NCI-H446 treated with DMSO at 0.1 percent for 48 hours (cell line): ENCODE measurements around the gene MET.
"Not testable (repeated sequence)": the region's sequence is repeated elsewhere in the genome, so short reads cannot be mapped to it uniquely, and the experiment has no call there.

Source experiments
- DNase-seq: peaks from one replicate; lab custom pipeline; 2025; lab: John Stamatoyannopoulos, UW

Gene MET

DNA sequence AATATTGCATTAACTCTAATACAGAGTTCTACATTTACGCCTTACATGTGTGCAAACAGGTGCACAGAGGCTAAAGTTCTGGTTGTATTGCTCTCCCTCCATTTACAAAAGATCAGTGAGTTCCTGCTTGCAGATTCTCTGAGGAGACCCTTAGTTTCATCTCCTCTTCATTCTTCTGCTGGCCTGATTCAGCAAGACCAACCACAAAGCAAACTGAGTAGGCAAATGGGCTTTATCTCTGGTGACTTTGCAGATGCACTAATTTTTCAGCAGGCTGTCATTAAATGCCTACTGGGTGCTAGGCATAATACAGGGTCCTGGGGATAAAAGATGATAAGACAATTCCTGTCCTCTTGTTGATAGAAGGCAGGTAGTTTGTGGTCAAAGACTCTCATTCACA is 56.4 kb downstream of the MET start:
- DNase-seq: no peak

- DNase-seq: no peak
These were observed 58.4 kb downstream of the MET start for GRCh38 chr7:116730097-116731022.

DNA sequence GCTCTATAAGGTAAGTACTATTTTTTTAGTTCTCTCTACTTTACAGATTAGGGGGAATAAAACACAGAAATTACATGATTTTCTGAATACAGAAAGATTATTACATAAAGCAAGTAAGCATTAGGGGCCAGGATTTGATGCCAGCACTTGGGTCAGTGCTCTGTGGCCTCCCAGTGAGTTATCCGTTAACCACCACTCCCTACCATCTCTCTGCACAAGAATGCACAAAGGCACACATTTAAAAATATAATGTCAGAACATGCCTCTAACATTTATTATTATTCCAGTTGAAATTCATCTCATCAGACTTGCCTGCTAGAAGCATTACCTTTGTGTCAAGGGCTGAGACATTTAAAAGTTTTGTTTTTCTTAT is 59.0 kb downstream of the MET start:
- DNase-seq: no peak

DNA sequence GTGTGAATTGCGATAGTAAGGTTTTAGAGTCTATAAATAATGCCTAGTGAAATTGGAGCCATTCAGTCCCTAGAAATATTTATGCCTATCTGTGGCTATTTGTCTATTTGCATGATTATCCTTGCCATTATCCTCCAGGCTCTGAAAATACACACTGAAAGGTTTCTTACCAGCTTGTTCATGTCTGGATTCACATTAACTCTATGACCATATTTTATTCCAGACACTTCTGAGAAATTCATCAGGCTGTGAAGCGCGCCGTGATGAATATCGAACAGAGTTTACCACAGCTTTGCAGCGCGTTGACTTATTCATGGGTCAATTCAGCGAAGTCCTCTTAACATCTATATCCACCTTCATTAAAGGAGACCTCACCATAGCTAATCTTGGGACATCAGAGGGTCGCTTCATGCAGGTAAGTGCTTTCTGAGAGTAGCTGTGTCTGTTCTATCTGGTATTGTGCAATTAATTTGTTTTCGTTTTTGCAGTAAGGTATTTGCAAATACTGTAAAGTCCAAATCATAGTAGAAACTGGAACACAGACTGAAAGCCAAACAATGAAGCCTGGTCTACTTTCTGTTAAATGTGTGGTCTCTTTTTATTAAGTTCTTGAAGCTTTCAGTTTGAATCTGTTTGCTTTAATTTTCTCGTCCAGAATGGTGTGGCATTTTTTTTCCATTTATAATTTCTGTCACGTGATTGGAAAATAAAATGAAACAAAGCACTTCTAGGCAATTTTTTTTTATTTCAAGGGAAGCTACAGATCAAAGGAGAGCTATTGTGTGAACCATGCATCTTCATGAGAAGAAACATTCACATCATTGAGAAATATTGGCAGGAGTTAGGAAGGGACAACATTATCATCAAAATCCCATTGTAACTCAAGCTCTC is 59.7 kb downstream of the MET start:
- DNase-seq: no peak

- no peak for DNase-seq
These were observed 61.0 kb downstream of the MET start for GRCh38 chr7:116732788-116733694.

GRCh38 chr7:116733924-116734580 is 62.1 kb downstream of the MET start:
- no peak for DNase-seq

- DNase-seq: no peak
These were observed 62.7 kb downstream of the MET start for GRCh38 chr7:116734710-116735109.

GRCh38 chr7:116736927-116737715 is 65.1 kb downstream of the MET start:
- no peak for DNase-seq

DNA sequence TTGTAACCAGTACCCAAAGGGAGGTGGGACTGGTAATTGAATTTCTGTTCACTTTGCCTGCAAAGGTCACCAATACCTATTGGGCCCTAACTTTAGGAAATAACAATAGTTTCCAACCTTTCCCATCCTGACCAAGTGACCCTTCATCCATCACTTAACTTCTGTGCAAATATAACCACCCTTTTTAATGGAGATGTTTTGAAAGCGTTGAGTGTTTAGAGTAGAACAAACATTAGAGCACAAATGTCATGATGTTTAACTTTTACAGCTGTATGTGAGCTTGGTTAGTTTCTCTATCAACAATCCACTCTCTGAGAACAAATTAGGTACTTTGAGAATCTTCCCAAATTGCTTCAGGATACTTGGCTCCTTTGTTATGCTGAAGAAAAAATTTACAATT is 66.4 kb downstream of the MET start:
- no peak for DNase-seq

GRCh38 chr7:116739307-116739706 is 67.3 kb downstream of the MET start:
- no peak for DNase-seq

DNA sequence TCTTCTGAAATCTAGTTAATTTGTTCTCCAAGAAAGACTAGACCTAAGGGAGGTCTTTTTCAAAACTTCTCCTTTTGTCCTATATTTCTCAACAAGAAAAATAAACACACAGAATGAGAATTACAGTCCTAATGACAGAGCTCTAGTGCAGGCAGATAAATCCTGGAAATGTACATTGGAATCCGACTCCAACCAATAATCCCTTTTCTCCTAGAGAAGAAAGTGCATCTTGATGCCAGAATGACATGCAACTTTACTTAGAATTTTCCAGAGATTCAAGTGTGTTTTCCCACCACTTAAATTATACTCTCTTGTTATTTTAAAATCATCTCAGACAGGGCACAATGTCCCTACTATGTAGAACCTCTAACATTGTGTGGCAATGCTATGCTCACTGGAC is 68.2 kb downstream of the MET start:
- no peak for DNase-seq

GRCh38 chr7:116740755-116741462 is 68.9 kb downstream of the MET start:
- DNase-seq: no peak

- no peak for DNase-seq
These were observed 69.8 kb downstream of the MET start for GRCh38 chr7:116741625-116742316.

GRCh38 chr7:116742641-116743040 is 70.6 kb downstream of the MET start:
- no peak for DNase-seq

GRCh38 chr7:116743835-116744234 is 71.8 kb downstream of the MET start:
- DNase-seq: not testable (repeated sequence)

DNA sequence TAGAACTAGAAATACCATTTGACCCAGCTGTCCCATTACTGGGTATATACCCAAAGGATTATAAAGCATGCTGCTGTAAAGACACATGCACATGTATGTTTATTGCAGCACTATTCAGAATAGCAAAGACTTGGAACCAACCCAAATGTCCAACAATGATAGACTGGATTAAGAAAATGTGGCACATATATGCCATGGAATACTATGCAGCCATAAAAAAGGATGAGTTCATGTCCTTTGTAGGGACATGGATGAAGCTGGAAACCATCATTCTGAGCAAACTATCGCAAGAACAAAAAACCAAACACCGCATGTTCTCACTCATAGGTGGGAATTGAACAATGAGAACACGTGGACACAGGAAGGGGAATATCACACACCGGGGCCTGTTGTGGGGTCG is 74.4 kb downstream of the MET start:
- not testable (repeated sequence) for DNase-seq

DNA sequence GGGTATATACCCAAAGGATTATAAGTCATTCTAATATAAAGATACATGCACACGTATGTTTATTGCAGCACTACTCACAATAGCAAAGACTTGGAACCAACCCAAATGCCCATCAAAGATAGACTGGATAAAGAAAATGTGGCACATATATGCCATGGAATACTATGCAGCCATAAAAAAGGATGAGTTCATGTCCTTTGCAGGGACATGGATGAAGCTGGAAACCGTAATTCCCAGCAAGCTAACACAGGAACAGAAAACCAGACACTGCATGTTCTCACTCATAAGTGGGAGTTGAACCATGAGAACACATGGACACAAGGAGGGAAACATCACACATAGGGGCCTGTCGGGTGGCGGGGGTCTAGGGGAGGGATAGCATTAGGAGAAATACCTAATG is 79.1 kb downstream of the MET start:
- not testable (repeated sequence) for DNase-seq

DNA sequence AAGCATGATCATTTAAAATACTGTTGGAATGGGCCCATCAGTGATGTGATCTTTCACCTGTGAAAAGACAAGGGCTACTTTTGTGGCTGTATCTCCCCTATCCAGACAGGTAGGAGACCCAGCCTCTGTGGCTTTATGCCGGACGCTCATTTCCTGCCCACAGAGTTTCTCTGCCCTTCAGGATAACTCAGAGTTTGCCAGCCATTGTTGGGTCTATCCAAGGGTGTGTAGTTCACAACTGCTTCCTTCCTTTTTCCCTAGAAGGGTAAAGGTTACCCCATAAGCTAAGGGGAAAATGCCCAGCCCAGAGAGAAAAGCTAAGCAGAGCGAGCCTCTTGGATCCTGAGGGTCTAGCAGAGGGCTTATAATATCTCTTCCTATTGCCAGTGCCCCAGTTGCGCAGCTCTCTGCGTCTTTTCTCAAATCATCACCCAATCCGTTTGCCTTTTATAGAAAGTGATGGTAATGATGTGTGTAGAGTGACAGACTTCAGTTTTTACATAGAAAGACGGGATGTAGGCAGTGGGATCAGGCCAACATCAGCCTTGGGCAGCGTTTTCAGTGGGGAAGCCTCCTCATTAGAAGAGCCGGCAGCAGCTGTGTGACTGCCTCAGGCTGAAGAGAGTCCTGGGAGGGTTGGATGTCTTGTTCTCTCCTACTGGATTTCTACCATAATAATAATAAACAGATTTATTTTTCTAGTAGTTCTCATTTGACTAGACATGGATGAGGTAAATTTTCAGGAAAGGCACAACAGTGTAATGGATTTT is 80.5 kb downstream of the MET start:
- DNase-seq: no peak

DNA sequence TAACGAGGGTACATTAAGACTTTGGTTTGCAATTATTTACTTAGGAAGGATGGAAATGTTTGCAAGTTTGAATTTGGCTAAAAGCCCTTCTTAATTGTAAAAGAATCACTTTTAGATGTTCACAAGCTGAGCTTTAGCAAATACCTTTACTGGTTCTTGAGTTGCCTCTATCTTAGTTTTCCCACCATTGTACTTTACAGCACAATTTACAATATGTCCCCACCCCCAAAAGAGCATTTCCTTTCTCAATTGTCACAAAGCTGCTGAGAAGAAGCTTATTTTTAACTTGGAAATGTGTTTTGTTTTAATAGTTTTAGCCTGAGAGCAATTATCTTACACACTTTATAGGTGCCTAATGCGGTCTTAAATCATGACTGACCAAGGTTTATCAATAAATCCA is 81.1 kb downstream of the MET start:
- DNase-seq: no peak
